Erythroblast (primary cell): ENCODE results near the gene SSBP3.
"Not testable (repeated sequence)": the region's sequence is repeated elsewhere in the genome, so short reads cannot be mapped to it uniquely, and the experiment has no call there.

Source experiments
- DNase-seq, 2 experiments: peaks; one replicate each; lab custom pipeline; 2025; lab: John Stamatoyannopoulos, UW
- GATA1 ChIP-seq: IDR thresholded peaks from 2 replicates; pipeline ENCODE4 v1.6.1; 2011; ENCODE audit warnings: low read depth, mild to moderate bottlenecking, control low read depth, low read length, moderate library complexity
- POLR2A ChIP-seq: IDR thresholded peaks from 2 replicates; pipeline ENCODE4 v1.6.1; 2011; ENCODE audit warnings: mild to moderate bottlenecking, low read length

Gene SSBP3

GRCh38 chr1:54221113-54221834, 184.9 kb downstream of the SSBP3 start:
- no peak for DNase-seq
- TF ChIP-seq GATA1: no peak
- TF ChIP-seq POLR2A: peak; percentile 34

- no peak for TF ChIP-seq GATA1
- no peak for TF ChIP-seq POLR2A
- DNase-seq: peak in 1 of 2 experiments; percentile 34
Observed at GRCh38 chr1:54220004-54220811, 186.0 kb downstream of the SSBP3 start.

DNA sequence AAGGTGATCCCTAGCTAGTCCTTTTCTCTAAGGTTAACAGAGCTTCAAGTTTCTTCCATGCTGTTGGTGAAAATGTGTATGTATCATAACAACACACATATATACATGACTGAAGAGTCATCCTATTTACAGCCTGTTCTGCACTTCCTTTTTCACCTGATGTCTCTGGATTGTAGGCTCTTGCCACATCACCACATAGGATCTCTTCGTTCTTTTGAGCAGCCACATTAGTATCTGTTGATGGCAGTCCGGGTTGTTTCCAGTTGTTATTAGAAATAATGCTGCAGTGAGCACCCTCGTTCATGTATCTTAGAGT, 186.5 kb downstream of the SSBP3 start:
- peak; percentile 10 for TF ChIP-seq POLR2A
- TF ChIP-seq GATA1: no peak
- no peak for DNase-seq

- no peak for TF ChIP-seq GATA1
- peak; percentile 12 for TF ChIP-seq POLR2A
- no peak for DNase-seq
Observed at GRCh38 chr1:54218883-54219687, 187.1 kb downstream of the SSBP3 start.

DNA sequence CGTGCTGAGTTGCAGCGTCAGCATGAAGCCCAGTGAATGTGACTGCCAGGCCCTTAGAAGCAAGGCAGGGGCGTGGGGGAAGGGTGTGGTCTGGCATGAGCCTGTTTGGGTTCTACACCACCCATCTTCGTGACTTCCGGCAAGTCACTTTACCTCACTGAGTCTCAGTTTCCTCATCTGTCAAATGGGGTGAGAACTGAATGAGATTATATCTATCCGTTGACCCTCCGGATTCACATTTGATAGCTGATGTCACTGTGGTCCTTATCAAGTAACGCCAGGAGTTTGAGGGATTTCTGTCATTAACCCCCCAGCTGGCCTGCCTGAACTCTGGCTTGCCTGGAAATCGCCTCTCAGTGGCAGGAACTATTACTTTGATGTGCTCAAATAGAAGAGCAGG, 190.7 kb downstream of the SSBP3 start:
- TF ChIP-seq POLR2A (no peak), GATA1 (no peak)
- DNase-seq: peak; percentile 58 to 74

DNA sequence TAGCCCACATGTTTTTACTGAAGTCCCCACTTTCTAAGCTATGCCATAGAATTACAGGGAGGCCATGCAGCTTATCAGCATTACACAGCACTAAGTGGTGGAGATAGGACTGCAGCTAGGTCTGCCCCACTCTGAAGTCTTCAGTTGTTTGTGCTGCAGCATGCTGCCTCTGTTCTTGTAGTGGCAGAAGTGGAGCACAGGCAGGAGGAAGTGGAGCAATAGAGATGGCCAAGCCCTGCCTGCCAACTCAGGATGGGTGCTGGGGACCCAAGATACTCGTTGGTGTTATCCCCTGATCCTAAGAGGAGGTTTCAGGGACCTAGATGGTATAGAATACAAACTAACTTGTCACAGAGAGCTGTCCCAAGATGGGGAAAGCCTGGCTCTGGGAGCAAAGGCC, 193.3 kb downstream of the SSBP3 start:
- TF ChIP-seq POLR2A (peak; percentile 50), GATA1 (peak; percentile 65)
- DNase-seq: peak; percentile 91 to 96

DNA sequence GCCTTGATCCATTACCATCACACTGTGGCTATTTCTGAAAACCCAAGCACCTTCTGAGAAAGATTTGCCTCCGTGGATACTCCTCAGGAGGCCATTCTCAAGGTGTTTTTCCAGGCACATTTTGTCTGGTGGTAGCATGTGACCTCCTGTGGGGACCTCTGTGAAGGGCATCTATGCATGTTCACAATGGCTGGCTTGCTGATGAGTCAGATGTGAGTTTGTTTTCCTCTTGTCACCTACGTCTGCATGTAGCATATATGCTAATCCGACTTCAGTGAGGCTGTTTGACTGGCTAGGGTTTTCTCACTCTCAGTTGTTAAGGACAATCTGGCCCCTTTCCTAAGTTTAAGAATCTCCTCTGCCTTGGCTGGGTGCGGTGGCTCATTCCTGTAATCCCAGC, 198.3 kb downstream of the SSBP3 start:
- not testable (repeated sequence) for DNase-seq

DNA sequence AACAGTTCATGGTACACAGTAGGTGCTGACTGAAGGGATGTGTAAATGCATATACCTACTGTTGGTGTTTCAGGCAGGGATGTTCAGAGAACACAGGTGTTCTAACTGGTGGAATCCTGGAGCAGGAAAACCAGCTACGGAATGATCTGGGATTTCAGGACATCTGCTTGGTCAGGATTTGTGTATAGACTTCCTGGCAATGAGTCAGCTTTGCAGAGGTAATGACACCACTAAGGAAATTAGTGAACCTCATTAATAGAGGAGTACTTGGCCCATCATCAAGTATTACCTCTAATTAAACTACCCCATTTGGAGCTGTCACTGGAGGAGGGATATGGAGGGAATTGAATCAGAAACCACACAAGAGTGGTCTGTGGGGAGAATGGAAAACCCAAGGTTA, 198.9 kb downstream of the SSBP3 start:
- DNase-seq: no peak
- TF ChIP-seq POLR2A (no peak), GATA1 (no peak)

GRCh38 chr1:54204199-54204598, 202.0 kb downstream of the SSBP3 start:
- no peak for TF ChIP-seq POLR2A
- no peak for TF ChIP-seq GATA1
- no peak for DNase-seq

GRCh38 chr1:54200519-54200997, 205.6 kb downstream of the SSBP3 start:
- TF ChIP-seq POLR2A: no peak
- DNase-seq: peak in 1 of 2 experiments; percentile 71

DNA sequence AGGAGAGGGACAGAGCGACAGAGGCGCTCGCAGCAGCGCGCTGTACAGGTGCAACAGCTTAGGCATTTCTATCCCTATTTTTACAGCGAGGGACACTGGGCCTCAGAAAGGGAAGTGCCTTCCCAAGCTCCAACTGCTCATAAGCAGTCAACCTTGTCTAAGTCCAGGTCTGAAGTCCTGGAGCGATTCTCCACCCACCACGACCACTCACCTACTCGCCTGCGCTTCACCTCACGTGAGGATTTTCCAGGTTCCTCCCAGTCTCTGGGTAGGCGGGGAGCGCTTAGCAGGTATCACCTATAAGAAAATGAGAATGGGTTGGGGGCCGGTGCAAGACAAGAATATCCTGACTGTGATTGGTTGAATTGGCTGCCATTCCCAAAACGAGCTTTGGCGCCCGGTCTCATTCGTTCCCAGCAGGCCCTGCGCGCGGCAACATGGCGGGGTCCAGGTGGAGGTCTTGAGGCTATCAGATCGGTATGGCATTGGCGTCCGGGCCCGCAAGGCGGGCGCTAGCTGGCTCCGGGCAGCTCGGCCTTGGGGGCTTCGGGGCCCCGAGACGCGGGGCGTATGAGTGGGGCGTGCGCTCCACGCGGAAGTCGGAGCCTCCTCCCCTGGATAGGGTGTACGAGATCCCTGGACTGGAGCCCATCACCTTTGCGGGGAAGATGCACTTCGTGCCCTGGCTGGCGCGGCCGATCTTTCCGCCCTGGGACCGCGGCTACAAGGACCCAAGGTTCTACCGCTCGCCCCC, 206.3 kb downstream of the SSBP3 start, which contains the start of the genes CYB5RL and MRPL37:
Gene CYB5RL, minus strand, starts transcription at position 266 of the 754 bp plus-strand sequence. CDS start 4,414 bp downstream, outside the sequence.
Gene MRPL37, plus strand, starts transcription at position 403 of the 754 bp plus-strand sequence. Its CDS starts 77 bp downstream, at position 480.
- DNase-seq: peak; percentile 96 to 97
- no peak for TF ChIP-seq GATA1
- TF ChIP-seq POLR2A: peak; percentile 90

DNA sequence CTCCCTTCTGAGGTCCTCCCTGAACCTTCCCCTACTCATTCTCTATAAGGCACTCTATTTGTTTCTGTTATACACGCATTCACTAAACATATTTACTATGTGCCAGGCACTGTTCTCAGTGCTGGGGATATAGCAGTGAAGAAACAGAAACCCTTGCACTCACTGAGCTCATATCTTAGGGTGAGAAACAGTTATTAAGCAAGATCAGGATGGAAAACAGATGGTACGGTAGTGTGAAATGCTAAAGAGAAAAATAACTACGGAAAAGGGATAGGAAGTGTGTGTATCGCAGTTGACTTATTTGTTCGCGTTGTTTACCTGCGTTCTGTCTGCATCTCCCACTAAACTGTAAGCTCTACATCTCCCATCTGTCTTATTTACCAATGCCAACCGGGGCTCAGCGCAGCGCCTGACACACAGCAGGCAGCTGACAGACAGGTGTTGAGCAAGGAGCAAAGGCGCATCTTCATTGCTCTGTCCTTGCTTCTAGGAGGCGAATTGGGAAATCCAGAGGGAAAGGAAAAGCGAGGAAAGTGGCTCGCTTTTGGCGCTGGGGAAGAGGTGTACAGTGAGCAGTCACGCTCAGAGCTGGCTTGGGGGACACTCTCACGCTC, 206.9 kb downstream of the SSBP3 start:
- DNase-seq: peak; percentile 43 to 63
- TF ChIP-seq GATA1 (no peak), POLR2A (no peak)

DNA sequence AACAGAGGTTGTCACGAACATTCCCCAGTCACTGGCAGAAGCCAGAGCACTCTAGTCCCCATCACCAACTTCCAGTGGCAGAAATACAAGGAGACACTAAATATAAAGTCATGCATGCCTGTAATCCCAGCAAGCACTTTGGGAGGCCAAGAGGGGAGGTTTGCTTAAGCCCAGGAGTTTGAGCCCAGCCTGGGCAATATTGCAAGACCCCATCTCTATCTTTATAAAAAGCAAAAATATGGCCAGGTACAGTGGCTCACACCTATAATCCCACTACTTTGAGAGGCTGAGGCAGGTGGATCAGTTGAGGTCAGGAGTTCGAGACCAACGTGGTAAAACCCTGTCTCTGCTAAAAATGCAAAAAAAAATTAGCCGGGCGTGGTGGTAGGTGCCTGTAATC, 212.7 kb downstream of the SSBP3 start:
- DNase-seq: no peak
- no peak for TF ChIP-seq POLR2A
- TF ChIP-seq GATA1: no peak
